ENCODE measurements around the gene DNPH1.
A peak's percentile ranks its signal among the peaks of the same experiment; 100 is the strongest.

DNPH1 gene

DNA sequence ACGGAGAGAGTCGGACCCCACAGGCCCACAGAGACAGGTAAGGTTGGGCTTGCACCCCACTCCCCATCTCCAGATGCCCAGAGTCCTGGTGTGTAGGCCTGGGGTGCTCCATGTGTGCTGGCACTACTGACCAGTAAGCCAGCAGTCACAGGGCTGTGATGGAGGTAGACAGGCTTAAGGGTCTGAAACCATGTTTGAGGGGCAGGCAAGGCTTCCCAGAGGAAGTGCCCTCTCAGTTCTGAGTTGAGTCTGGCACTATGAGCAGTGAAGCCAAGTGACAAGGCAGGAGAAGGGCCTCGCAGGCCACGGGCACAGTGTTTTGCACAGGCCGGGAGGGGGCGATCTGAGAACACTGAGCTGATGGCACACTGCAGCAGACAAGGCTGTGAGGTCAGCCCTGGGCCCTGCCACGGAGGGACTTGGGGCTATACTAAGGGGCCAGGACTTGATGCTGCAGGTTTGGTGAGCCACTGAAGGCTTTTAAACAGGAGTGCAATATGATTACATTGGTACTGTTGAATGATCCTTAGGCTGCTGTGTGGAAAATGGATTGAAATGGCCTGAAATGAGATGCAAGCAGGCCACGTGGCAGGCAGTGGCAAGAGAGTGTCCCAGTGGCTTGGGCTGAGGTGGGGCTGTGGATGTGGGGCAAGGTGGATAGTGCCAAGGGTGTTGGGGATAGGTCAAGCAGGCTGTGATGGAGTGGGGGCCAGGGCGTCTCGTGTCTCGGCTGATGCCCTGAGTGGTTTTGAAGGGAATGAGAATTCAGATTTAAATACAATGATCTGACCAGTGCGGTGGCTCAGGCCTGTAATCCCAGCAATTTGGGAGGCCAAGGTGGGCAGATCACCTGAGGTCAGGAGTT lies 34.3 kb upstream of the DNPH1 start:
- peak; percentile 58 for DNase-seq

DNA sequence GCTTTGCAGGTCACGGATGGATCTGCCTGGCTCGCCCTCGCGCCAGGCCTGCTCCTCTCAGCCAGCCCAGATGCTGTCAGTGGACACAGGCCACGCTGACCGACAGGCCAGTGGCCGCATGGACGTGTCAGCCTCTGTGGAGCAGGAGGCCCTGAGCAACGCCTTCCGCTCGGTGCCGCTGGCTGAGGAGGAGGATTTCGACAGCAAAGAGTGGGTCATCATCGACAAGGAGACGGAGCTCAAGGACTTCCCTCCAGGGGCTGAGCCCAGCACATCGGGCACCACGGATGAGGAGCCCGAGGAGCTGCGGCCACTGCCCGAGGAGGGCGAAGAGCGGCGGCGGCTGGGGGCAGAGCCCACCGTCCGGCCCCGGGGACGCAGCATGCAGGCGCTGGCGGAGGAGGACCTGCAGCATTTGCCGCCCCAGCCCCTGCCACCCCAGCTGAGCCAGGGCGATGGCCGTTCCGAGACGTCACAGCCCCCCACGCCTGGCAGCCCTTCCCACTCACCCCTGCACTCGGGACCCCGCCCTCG lies 33.6 kb upstream of the DNPH1 start:
- no peak for DNase-seq

DNA sequence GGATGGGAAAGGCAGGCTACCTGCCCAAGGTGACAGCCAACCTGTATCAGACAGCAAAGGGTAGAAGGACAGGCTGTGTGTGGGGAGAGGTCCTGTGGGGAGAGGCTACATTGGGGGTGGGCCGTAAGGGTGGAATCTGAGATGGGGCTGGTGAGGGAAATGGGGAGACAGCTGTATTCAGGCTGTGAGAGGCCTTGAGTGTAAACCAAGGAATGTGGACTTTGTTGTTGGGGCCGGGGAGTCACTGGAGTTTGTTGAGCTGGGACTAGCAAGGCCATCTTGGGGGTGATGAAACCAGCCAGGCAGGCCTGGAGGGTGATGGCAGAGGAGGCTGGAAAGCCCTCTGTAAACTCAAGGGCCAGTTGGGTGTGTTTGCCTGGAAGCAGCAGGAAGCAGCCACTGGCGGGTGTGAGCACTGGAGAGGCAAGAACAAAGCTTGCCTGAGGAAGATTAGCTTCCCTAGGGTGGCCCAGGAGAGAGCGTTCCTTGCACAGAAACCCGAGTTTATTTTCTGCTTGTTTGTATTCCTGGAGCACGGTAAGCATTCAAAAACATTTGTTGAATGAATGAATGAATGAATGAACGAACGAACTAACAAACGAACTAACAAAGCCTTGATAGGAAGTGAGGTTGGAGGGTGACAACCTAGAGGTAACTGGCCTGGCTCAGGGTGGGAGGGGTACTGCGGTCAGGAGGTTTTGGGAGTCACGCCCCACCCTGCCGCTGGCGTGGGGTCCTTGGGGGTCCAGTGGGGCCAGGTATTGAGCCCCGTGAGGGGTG lies 32.9 kb upstream of the DNPH1 start:
- no peak for DNase-seq

DNA sequence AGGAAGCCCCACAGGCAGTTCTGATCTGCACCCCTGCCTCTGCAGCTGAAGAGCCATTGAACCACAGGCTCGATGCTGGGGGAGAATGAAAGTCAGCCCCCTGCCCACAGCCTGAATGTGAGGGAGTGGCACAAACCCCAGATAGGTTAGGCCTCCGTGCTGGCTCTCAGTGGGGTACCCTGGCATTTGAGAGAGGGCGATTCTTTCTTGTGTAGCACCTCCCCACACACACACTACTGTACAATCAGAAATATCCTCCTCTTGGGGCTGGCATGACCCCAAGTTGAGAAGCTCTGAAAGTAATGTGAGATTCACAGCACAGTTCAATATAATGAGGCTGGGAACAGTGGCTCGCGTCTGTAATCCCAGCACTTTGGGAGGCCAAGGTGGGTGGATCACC lies 31.9 kb upstream of the DNPH1 start:
- no peak for DNase-seq

DNA sequence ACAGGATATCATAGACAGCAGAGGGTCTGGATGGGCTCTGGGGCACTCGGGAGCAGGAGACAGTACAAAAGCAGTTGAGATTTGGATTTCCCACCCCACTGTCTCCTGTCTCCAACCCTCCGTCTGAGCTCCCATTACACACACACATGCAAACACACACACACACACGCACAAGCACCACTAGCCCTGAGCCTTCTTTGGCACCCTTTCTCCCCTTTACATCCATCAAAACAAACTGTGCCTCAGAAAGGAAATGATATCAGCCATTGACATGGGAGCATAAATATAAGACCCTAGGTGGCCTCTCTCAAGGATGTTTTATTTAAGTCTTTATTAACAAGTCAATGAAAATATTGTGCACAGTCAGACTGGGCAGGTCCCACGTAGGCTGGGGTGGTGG lies 31.5 kb upstream of the DNPH1 start:
- DNase-seq = no peak

DNA sequence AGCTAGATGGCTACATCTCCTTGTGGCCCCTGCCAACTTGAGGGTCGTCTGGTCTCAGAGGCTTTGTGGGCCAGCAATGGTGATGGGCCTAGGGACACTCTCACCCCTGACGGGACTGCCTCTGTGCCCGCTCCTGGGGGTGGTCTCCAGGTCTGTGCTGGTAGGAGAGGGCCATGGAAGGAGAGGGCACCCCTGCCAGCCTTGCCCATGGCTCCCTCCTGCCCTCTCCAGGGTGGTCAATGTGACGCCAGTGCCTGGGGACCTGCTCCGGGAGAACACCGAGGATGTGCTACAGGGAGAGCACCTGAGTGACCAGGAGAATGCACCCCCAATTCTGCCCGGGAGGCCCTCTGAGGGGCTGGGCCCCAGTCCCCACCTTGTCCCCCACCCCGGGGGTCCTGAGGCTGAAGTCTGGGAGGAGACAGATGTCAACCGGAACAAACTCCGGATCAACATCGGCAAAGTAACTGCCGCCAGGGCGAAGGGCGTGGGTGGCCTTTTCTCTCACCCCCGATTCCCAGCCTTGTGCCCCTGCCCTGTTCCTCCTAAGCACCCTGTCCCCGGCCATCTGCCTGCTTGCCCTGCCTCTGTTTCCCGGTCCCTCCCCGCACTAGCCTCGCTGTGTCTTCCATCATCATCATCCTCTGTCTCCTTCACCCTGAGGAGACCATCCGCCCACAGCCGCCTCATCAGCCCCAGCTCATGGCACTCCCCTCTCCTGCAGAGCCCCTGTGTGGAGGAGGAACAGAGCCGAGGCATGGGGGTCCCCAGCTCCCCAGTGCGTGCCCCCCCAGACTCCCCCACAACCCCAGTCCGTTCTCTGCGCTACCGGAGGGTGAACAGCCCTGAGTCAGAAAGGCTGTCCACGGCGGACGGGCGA lies 29.8 kb upstream of the DNPH1 start:
- DNase-seq = no peak

DNA sequence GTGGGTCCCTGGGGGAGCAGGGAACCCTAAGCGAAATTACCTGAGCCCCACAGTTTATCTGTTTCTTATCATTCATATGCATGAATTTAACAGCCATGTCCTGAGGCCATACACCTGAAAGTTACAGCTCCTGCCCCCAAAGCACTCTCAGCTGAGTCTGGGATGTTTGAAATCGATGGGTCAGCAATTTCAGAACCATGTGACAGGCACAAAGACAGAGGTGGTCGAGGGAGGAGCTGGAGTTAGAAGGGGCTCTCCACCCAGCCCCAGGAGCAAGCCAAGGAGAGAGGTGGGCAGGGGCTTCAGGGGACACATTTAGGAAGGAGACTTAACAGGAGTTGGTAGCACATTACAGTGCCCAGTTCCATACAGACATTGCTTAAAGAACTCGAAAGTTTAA lies 28.9 kb upstream of the DNPH1 start:
- DNase-seq = no peak

DNA sequence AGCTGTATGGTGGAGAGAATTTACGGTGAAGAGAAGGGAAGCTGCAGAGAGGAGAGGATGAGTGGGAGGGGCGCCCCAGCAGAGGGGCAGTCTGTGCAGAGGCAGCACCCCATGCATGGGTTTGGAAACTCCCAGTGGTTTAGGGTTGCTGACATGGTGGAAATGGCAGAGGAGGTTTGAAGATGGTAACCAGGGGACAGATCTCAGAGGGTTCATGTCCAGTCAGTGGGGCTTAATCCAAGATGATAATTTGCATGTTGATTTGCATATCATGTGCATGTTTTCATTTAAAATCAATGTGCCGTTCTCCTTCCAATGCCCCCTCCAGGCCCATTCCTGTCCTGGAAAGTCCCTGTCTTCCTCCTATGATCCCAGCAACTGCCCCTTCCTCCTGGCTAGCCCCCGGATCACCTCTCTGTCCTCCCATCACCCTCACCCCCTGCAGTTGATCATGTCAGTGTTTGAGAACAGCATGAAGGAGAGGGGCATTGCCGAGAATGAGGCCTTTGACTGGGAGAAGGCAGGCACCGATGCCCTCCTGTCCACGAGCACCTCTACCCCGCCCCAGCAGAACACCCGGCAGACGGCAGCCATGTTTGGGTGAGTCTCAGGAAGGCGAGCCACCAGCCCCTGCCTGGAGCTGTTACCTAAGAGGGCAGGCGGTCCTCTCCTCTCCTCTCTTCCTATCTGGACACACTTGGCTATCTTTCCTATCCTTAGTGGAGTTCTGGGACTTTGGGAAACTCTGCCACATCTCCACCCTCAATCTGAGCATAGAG lies 28.3 kb upstream of the DNPH1 start:
- DNase-seq = no peak

DNA sequence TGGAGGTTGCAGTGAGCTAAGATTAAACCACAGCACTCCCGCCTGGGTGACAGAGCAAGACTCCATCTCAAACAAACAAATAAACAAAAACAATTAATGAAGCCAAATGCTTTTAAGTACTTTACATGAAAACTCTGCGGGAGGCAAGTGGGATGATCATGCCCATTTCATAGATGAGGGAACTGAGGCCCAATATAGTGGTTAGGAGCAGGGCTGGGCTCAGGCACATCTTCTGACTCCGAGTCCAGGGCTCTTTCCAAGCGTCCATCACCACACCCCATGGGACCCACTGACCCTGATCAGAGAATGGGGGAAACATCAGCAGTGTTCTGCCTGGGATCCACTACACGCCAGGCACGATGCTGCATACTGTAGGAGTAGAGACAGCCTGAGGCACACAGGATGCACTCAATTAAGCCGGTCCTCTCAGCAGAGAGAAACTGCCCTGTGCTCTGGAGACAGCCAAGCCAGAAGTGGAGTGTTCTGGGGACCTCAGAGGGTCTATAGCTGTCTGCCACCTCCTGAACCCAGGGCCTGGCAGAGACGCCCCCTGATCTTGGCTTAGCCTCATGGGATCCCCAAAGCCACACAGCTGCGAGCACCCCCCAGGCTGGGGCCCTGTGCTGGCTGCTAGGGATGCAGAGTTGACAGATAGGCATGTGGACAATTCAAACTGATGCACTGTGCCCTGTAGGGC lies 27.5 kb upstream of the DNPH1 start:
- no peak for DNase-seq

DNA sequence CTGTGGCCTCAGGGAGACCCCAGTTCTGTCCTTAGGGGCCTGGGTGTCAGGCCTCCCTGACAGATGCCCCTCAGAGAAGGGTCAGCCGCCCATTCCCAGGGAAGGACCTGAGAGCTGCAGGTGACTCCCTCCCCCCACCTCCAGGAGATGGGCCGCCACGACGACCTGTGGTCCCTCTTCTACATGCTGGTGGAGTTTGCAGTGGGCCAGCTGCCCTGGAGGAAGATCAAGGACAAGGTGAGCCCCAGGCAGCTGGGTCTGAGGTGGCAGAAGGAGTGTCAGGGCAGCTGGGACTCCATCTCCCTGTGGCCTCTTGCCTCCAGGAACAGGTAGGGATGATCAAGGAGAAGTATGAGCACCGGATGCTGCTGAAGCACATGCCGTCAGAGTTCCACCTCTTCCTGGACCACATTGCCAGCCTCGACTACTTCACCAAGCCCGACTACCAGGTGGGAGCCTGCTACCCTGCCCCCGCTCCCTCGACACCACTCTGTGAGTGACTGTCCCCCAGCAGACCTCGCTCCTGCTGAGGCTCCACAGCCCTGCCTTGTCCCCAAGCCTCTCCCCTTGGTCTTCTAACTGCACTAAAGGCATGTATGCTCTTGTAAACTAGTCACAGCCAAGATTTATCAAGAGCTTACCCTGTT lies 26.2 kb upstream of the DNPH1 start:
- DNase-seq = no peak

DNA sequence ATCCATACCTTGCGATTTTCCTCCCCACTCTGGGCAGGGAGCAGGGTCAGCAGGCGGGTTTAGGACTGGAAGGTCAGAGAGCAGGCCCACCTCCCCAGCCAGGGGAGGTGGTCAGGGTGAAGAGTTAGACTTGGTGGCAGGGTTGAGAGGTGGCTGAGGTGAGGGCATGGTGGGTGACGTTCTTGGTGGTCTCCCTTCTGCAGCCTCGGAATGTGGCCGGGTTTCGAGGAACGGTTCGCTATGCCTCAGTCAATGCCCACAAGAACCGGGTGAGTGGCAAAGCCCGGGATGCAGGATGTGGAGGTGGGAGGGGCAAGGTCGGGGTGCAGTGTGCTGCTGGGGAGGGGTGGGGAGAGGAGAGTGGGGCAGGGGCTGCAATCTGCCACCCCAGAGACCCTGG lies 25.6 kb upstream of the DNPH1 start:
- DNase-seq = no peak

DNA sequence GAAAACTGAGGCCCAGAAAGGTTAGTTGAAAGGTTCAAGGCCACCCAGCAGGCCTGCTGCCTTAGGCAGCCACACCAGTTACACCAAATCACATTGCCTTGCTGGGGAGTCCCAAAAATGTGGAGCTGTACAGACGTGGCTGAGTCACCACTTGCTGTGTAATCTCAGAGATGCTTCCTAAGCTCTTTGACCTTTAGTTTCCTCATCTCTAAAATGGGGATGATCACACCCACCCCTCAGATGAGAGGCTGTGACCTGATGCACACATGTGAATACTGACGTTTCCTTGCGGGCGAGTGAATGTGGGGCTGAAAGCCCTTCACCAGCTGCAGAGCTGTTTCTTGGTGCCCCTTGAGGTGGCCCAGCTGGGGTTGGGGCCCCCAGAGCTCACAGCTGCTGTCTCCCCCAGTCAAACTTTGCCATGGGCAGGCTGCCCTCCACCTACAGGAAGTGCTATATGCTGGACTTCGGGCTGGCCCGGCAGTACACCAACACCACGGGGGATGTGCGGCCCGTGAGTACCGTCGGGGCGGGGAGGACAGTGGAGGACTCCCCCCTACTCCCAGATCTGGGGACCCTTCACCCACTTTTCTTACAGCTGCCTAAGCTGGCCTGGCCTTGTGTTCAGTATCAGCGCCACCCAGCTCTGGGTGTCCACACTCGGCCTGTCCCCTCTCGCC lies 25.0 kb upstream of the DNPH1 start:
- DNase-seq = no peak

DNA sequence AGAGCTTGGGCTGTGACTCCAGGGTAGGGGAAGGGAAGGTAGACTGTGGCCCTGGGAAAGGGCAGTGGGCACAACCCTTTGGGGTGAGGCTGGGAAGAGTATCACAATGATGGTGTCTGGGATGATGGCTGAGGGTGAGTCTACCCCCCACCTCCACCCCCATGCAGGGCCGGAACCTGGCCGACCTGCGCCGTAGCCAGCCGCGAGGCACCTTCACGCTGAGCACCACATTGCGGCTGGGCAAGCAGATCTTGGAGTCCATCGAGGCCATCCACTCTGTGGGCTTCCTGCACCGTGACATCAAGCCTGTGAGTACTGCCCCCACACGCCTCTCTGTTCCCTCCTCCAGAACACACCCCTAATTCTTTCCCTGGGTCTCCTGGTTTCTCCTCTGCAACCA lies 24.1 kb upstream of the DNPH1 start:
- DNase-seq = no peak

DNA sequence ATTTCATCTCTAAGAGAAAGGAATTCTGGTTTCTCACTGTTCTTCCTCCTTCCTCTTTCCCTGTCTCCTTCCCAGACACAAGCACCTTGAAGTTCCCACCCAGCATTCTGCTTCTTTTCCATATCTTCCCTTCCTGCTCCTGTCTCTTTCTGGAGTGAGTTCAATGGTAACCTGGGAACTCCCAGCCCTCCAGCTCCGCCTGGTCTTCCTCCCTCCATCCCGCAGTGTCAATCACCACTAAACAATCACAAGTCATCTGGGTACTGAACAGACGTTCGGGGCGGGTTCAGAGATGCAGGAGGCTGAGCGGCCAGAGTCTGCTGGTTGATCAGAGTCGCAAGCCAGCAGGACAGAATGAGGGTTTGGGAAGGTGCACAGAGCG lies 21.7 kb upstream of the DNPH1 start:
- DNase-seq = no peak

DNA sequence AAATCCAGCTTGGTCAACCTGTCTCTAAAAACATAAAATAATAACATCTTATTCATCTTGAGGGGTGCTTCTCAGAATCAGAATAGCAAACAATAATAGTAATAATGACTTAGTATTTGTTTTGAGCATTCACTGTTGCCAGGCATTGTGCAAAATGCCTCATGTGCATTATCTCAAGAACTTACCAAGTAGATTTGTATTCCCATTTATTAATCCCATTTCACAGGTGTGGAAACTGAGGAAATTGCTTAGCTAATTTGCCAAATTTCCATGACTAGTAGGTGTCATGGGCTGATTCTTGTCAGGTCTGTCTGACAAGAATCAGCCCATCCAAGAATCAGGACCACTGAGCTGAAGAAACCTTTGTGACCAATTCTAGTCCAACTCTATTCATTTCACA lies 19.5 kb upstream of the DNPH1 start:
- no peak for DNase-seq

DNA sequence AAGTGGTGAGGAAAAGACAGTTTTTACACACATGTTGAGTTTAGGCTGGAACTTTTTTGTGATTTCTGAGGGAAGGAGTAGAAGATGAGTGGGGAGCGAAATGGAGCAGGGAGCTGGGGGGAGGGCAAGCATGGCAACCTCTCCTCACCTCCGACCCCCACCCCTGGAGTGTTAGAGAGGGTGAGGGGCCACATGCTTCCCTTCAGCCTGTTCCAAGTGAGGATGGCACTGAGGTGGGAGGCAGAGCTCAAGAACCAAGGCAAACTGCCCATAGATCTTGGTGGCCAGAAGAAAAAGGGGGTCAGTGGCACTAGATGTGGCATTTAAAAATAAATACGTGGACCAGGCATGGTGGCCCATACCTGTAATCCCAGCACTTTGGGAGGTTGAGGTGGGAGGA lies 18.8 kb upstream of the DNPH1 start:
- DNase-seq = no peak

DNA sequence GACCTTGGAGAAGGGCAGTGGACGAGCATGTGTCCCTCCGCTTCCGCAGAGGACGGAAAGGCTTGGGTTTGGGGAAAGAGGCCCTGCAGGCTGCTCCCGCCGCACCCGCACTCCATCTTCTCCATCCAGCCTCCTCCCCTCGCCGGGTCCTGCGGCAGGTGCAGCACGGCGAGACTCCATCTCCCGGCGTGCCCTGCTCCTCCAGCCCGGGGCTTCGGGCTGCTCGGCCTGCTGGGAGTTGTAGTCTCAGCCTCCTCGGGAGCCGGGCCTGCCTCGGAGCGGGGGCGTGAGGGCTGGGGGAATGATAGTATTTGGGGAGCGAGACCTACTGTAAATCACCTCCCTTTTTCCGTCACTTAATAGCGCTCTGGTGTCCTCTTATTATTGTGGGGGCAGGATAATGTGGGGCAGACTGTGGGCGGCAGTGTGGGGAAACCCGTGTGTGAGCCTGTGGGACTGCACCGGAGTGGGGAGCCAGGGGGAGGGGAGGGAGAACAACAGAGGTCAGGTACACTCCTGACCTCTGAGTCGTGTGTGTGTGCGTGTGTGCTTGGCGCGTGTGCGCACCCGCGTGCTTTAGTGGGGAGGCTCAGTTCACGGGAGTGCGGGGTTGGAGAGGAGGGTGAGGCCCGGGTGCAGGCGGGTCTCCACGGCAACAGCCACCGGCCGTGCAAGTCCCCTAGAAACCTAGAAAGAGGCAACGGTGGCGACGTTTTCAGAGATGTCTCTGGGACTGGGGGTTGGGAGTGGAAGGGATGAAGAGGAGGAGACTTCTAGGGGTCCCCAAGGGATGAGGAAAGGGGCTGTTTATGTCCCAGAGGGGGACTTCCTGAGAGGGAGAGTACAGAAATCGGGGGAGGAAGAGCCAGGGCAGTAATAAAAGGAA lies 18.1 kb upstream of the DNPH1 start:
- peak; percentile 77 for DNase-seq

DNA sequence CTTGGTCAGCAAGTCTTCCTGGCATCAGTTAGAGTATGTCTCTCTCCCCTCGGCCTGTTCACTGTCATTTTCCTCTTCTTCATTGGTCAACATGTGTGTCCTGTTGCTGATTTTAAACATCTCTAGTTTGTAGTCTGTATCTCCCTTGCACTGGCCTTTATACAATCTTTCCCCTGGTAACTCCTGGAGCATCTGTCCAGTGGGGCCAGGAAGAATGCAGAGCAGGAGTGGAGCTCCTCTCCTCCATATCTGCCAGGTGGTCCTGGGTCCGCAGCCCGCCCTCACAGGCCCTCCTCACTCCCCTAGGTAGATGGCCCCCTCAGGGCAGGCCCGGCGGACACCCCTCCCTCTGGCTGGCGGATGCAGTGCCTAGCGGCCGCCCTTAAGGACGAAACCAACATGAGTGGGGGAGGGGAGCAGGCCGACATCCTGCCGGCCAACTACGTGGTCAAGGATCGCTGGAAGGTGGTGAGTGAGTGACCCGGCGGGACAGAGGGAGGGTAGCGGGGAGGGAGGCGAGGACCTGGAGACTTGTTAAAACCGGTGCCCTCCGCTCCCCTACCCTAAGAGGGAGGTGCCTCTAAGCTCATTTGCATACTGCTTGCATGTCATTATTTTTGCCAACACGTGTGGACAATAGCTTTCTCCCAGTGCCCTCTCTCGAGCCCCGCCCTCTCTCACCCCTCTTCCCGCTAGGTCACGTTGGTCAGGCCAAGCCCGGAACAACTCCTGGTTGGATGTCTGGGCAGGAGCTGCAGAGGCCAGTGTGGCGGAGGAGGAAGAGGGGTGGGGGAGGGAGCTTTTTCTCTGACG lies 17.2 kb upstream of the DNPH1 start:
- DNase-seq = no peak

All from central memory CD4-positive, alpha-beta T cell (primary cell).